Measurements from ENCODE around the gene CHST8. TPM values are rescaled to one million over a fixed set of nuclear protein-coding genes. Genes with fewer than 3 reads are reported as not detected.

Gene CHST8
- total RNA-seq, 2 experiments from 2014 or later, result not detected

- Mint-ChIP-seq H3K4me3 (no peak overlapping the region), H3K4me1 (no peaks in the 10 kb centered on the region), H3K36me3 (no peaks in the 10 kb centered on the region), H3K27ac (no peak overlapping the region), H3K27me3 (peaks cover 5% of the 10 kb centered on the region), H3K9me3 (peaks cover 6% of the 10 kb centered on the region)
- no peak for DNase-seq
Observed at GRCh38 chr19:33715462-33715861, 93.7 kb downstream of the CHST8 start.

GRCh38 chr19:33717878-33718277 is 96.1 kb downstream of the CHST8 start:
- Mint-ChIP-seq H3K36me3 (no peaks in the 10 kb centered on the region), H3K27ac (no peak overlapping the region), H3K4me1 (no peaks in the 10 kb centered on the region), H3K27me3 (peaks cover 8% of the 10 kb centered on the region), H3K4me3 (no peak overlapping the region), H3K9me3 (peaks cover 6% of the 10 kb centered on the region)
- no peak for DNase-seq

- Mint-ChIP-seq H3K4me1 (no peaks in the 10 kb centered on the region), H3K27ac (no peak overlapping the region), H3K9me3 (peaks cover 6% of the 10 kb centered on the region), H3K36me3 (no peaks in the 10 kb centered on the region), H3K27me3 (peaks cover 11% of the 10 kb centered on the region), H3K4me3 (no peak overlapping the region)
- no peak for DNase-seq
Observed at GRCh38 chr19:33718651-33719254, 97.0 kb downstream of the CHST8 start.

- Mint-ChIP-seq H3K27me3 (peaks cover 11% of the 10 kb centered on the region), H3K4me3 (no peak overlapping the region), H3K27ac (no peak overlapping the region), H3K4me1 (no peaks in the 10 kb centered on the region), H3K9me3 (no peaks in the 10 kb centered on the region), H3K36me3 (no peaks in the 10 kb centered on the region)
- no peak for DNase-seq
Observed at GRCh38 chr19:33719366-33720154, 97.8 kb downstream of the CHST8 start.

GRCh38 chr19:33720155-33720493 is 98.4 kb downstream of the CHST8 start:
- no peak overlapping the region for H3K27ac Mint-ChIP-seq
- peaks cover 11% of the 10 kb centered on the region for H3K27me3 Mint-ChIP-seq

GRCh38 chr19:33720691-33721682 is 99.2 kb downstream of the CHST8 start:
- Mint-ChIP-seq H3K4me1 (no peaks in the 10 kb centered on the region), H3K27ac (no peak overlapping the region), H3K36me3 (no peaks in the 10 kb centered on the region), H3K27me3 (peaks cover 11% of the 10 kb centered on the region), H3K4me3 (no peak overlapping the region), H3K9me3 (no peaks in the 10 kb centered on the region)
- no peak for DNase-seq

More at GRCh38 chr19:33720155-33720493, 98.4 kb downstream of the CHST8 start:
- Mint-ChIP-seq H3K4me3 (no peak overlapping the region), H3K9me3 (no peaks in the 10 kb centered on the region), H3K36me3 (no peaks in the 10 kb centered on the region), H3K4me1 (no peaks in the 10 kb centered on the region)
- no peak for DNase-seq

GRCh38 chr19:33721735-33722297 is 100.1 kb downstream of the CHST8 start:
- H3K4me1 Mint-ChIP-seq, result no peaks in the 10 kb centered on the region
- H3K4me3 Mint-ChIP-seq, result no peak overlapping the region
- DNase-seq, result no peak
- H3K9me3 Mint-ChIP-seq, result no peaks in the 10 kb centered on the region
- no peaks in the 10 kb centered on the region for H3K36me3 Mint-ChIP-seq
- H3K27me3 Mint-ChIP-seq, result peaks cover 11% of the 10 kb centered on the region
- H3K27ac Mint-ChIP-seq, result no peak overlapping the region

GRCh38 chr19:33722456-33723239 is 100.9 kb downstream of the CHST8 start:
- Mint-ChIP-seq H3K4me3 (no peak overlapping the region), H3K27me3 (peaks cover 11% of the 10 kb centered on the region), H3K9me3 (no peaks in the 10 kb centered on the region), H3K27ac (no peak overlapping the region), H3K4me1 (no peaks in the 10 kb centered on the region), H3K36me3 (no peaks in the 10 kb centered on the region)
- no peak for DNase-seq

GRCh38 chr19:33723512-33723911 is 101.8 kb downstream of the CHST8 start:
- Mint-ChIP-seq H3K4me1 (no peaks in the 10 kb centered on the region), H3K27me3 (peaks cover 11% of the 10 kb centered on the region), H3K36me3 (no peaks in the 10 kb centered on the region), H3K9me3 (no peaks in the 10 kb centered on the region), H3K27ac (no peak overlapping the region), H3K4me3 (no peak overlapping the region)
- no peak for DNase-seq

GRCh38 chr19:33724021-33724720 is 102.4 kb downstream of the CHST8 start:
- Mint-ChIP-seq H3K4me1 (no peaks in the 10 kb centered on the region), H3K27me3 (peaks cover 11% of the 10 kb centered on the region), H3K36me3 (no peaks in the 10 kb centered on the region), H3K27ac (no peak overlapping the region), H3K4me3 (no peak overlapping the region), H3K9me3 (no peaks in the 10 kb centered on the region)
- no peak for DNase-seq

- H3K27ac Mint-ChIP-seq, result no peak overlapping the region
- no peak for DNase-seq
- no peak overlapping the region for H3K4me3 Mint-ChIP-seq
- no peaks in the 10 kb centered on the region for H3K9me3 Mint-ChIP-seq
- H3K36me3 Mint-ChIP-seq, result no peaks in the 10 kb centered on the region
- H3K4me1 Mint-ChIP-seq, result no peaks in the 10 kb centered on the region
- H3K27me3 Mint-ChIP-seq, result peaks cover 11% of the 10 kb centered on the region
Observed at GRCh38 chr19:33724721-33725060, 102.9 kb downstream of the CHST8 start.

- Mint-ChIP-seq H3K27me3 (peaks cover 11% of the 10 kb centered on the region), H3K27ac (no peak overlapping the region), H3K4me3 (no peak overlapping the region), H3K9me3 (no peaks in the 10 kb centered on the region), H3K36me3 (no peaks in the 10 kb centered on the region), H3K4me1 (no peaks in the 10 kb centered on the region)
- DNase-seq, result no peak
Observed at GRCh38 chr19:33725567-33725966, 103.8 kb downstream of the CHST8 start.

- Mint-ChIP-seq H3K9me3 (no peaks in the 10 kb centered on the region), H3K4me3 (no peak overlapping the region), H3K36me3 (no peaks in the 10 kb centered on the region), H3K27ac (no peak overlapping the region), H3K4me1 (no peaks in the 10 kb centered on the region), H3K27me3 (peaks cover 9% of the 10 kb centered on the region)
- DNase-seq, result no peak
Observed at GRCh38 chr19:33726756-33727155, 105.0 kb downstream of the CHST8 start.

All from activated naive CD8-positive, alpha-beta T cell treated with anti-CD3 and anti-CD28 coated beads for 36 hours (primary cell).